Stomach (tissue), 9 donors: ENCODE data around the gene ETV5. TPM values are rescaled to one million over a fixed set of nuclear protein-coding genes. Genes with fewer than 3 reads are reported as not detected.

ENCODE experiments used
- DNase-seq, 2 donors: peaks; one replicate each; pipeline versions ENCODE4 v3.0.0 to v3.0.0-alpha.2; 2013 to 2019
- H3K27ac ChIP-seq, 5 donors: fragments of 200-600 bp in 4 of 5; sonication (generic) in 4 of 5; one replicate each; pipeline ENCODE4 v1.5.1; 2013 to 2019; ENCODE audit warnings: mild to moderate bottlenecking in 1 of 5, moderate library complexity in 1 of 5
- H3K27me3 ChIP-seq, 3 donors: fragments of 200-600 bp; sonication (generic); one replicate each; pipeline ENCODE4 v1.5.1; 2017 to 2019; ENCODE audit warnings: mixed run types in 1 of 3
- H3K36me3 ChIP-seq, 4 donors: fragments of 200-600 bp; sonication (generic); 1 replicate in 3 of 4; 2 replicates in 1 of 4; pipeline ENCODE4 v1.5.1; 2016 to 2019
- H3K4me1 ChIP-seq, 4 donors: fragments of 200-600 bp; sonication (generic); one replicate each; pipeline ENCODE4 v1.5.1; 2016 to 2019
- H3K4me3 ChIP-seq, 4 donors: fragments of 200-600 bp; sonication (generic) in 3 of 4; one replicate each; pipeline ENCODE4 v1.5.1; 2016 to 2019; ENCODE audit warnings: mild to moderate bottlenecking in 1 of 4
- H3K9me3 ChIP-seq, 4 donors: fragments of 200-600 bp; sonication (generic); one replicate each; pipeline ENCODE4 v1.5.1; 2016 to 2019
- EP300 ChIP-seq: sonication (generic); formaldehyde crosslinking; IDR thresholded peaks from one replicate; pipeline ENCODE4 v1.6.1; 2017; ENCODE audit warnings: antibody characterized with exemption
- POLR2A ChIP-seq, 4 donors: fragments of 450-650 bp; IDR thresholded peaks; one replicate each; pipeline ENCODE4 v1.6.1; 2016; ENCODE audit warnings: antibody characterized with exemption in 4 of 4, control low read depth in 2 of 4, mild to moderate bottlenecking in 1 of 4, moderate library complexity in 1 of 4
- POLR2AphosphoS5 ChIP-seq, 3 donors: sonication (generic); formaldehyde crosslinking; IDR thresholded peaks; one replicate each; pipeline ENCODE4 v1.6.1; 2016; ENCODE audit warnings: antibody characterized with exemption in 3 of 3
- WGBS, 5 donors: extraction: QIAGEN DNeasy Blood & Tissue Kit in 3 of 5; methylation state at CpG; one replicate each; pipeline versions ENCODE4 v1.1.5 to v1.1.7; 2013 to 2018; 5-methylcytosine and 5-hydroxymethylcytosine counted together
- intact Hi-C: fragments of 100-400 bp; cut with DNase I; formaldehyde crosslinking; loops from one replicate; pipeline ENCODE4 v1.15.1; 2023; ENCODE audit warnings: low total_unique reads
- polyA plus RNA-seq, 3 donors: library from polyadenylated mRNA; stranded (reverse); fragments of 200-250 nt; gene quantifications; one replicate each; pipeline ENCODE4 v1.2.3, GENCODE V29; 2013
- total RNA-seq, 5 donors: library from RNA; depleted of rRNA; stranded (reverse); fragments of >200 nt; gene quantifications; one replicate each; pipeline versions ENCODE4 v1.1.0 to v1.2.3, GENCODE V29; 2014 to 2016
- TF ChIP-seq, protein P1 (sequence below), 7 experiments: fragments of 450-650 bp in 4 of 7; fragments of 200-600 bp in 3 of 7; sonication (generic) in 3 of 7; IDR thresholded peaks; one replicate each; pipeline ENCODE4 v1.5.1; 2016 to 2019; ENCODE audit warnings: antibody characterized with exemption in 7 of 7, control low read depth in 2 of 7, mild to moderate bottlenecking in 1 of 7
- donor health status: healthy with polysubstance abuse.
- donor health status: Bipolar disorder and iron deficiency.
- donor health status: healthy.

ETV5 gene
- total and polyA plus RNA-seq, 8 donors = 2.9 to 343 (median 17.7) TPM

DNA sequence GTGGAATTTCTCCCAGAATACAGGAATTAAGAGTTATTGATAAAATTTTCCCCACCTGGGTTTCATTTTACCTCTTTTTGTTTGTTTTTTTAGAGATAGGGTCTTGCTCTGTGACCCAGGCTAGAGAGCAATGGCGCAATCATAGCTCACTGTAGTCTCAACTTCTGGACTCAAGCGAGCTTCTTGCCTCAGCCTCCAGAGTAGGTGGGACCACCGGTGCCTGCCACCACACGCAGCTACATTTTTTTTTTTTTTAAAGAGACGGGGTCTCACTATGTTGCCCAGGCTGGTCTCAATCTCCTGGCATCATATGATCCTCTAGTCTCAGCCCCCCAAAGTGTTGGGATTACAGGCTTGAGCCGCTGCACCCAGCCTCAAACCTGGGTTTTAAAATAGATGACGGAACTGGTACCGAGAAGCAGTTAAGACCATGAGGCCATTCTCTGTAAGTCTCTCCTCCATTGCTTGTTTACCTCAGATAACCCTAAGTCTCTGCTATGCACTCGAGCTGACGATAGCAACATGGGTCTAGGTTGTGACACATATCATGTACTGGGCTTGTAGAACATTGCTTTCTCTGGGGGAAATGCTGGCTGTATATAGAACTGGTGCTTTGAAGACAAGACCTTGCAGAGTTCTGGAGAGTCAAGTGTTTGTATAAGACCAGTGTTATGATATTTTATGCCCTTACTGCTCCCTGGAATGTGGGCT is 16.4 kb downstream of the ETV5 start:
- no peak for DNase-seq
- intact Hi-C loops = no loop called here
- H3K9me3 ChIP-seq = no peaks in the 10 kb centered on the region
- H3K27me3 ChIP-seq = peaks cover 0 to 29% (median 0%) of the 10 kb centered on the region in 3 donors
- 61 to 74% (median 65%) methylated on average over 10 of the region's 10 CpGs for WGBS, 5 donors
- peaks cover 9 to 30% (median 20%) of the 10 kb centered on the region in 4 donors for H3K4me1 ChIP-seq
- no peak overlapping the region for H3K4me3 ChIP-seq
- H3K27ac ChIP-seq = peak overlapping the region in 1 of 5 donors; percentile 31
- no peaks in the 10 kb centered on the region for H3K36me3 ChIP-seq
- TF ChIP-seq POLR2AphosphoS5 (IDR thresholded peaks at IDR 0.05) = no peak
- no peak for TF ChIP-seq EP300
- no peak for TF ChIP-seq POLR2A (IDR thresholded peaks at IDR 0.05)
- TF ChIP-seq, protein P1, sequence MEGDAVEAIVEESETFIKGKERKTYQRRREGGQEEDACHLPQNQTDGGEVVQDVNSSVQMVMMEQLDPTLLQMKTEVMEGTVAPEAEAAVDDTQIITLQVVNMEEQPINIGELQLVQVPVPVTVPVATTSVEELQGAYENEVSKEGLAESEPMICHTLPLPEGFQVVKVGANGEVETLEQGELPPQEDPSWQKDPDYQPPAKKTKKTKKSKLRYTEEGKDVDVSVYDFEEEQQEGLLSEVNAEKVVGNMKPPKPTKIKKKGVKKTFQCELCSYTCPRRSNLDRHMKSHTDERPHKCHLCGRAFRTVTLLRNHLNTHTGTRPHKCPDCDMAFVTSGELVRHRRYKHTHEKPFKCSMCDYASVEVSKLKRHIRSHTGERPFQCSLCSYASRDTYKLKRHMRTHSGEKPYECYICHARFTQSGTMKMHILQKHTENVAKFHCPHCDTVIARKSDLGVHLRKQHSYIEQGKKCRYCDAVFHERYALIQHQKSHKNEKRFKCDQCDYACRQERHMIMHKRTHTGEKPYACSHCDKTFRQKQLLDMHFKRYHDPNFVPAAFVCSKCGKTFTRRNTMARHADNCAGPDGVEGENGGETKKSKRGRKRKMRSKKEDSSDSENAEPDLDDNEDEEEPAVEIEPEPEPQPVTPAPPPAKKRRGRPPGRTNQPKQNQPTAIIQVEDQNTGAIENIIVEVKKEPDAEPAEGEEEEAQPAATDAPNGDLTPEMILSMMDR (IDR thresholded peaks at IDR 0.05) = no peak

DNA sequence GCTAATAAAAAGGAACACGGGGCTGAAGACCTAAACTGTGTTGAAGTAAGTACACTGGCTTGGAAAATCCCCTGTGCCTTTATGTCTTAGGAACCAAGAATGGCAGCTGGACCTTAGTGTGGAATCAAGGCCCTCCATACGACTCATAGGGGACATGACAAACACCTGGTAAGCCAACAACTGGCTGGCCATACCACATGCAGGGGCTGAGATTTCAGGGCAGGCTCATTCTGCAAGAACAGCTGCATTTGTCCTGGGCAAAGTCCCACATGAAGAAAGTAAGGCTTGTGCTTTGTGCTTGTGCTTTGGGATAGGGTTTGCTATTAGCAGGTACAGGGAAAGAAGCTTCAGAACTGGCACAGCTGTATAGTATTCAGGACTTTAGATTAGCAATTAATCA is 18.0 kb downstream of the ETV5 start:
- intact Hi-C loops = no loop called here
- Histone ChIP-seq H3K9me3 (no peaks in the 10 kb centered on the region), H3K4me1 (peaks cover 0 to 14% (median 8%) of the 10 kb centered on the region in 4 donors), H3K27me3 (peaks cover 0 to 15% (median 0%) of the 10 kb centered on the region in 3 donors), H3K27ac (no peak overlapping the region), H3K4me3 (no peak overlapping the region), H3K36me3 (no peaks in the 10 kb centered on the region)
- 73 to 82% (median 76%) methylated on average over 2 of the region's 2 CpGs for WGBS, 5 donors
- no peak for DNase-seq
- TF ChIP-seq POLR2A (IDR thresholded peaks at IDR 0.05) = no peak

DNA sequence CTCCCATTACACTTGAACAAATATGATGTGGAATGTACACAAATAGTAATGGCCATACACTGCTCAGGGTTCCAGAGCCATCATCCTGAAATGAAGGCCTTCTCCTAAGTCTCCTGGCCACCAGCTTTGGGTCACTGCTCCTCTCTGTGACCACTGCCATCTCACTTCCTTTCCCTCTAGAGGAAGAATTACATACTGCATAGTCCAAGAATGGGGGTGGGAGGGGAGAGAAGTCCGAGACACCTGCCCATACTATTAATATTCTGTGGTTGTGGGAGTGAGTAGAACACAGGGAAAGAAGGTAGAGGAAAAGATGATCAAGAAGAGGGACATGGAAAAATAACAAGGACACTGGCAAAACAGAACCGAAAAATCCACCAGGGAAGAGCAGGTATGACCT is 20.6 kb downstream of the ETV5 start:
- Histone ChIP-seq H3K27ac (no peak overlapping the region), H3K27me3 (no peaks in the 10 kb centered on the region), H3K36me3 (no peaks in the 10 kb centered on the region), H3K9me3 (no peaks in the 10 kb centered on the region), H3K4me1 (peaks cover 0 to 4% (median under 1%) of the 10 kb centered on the region in 4 donors), H3K4me3 (no peak overlapping the region)
- no peak for DNase-seq
- intact Hi-C loops = no loop called here
- TF ChIP-seq POLR2A (IDR thresholded peaks at IDR 0.05) (no peak), EP300 (no peak), POLR2AphosphoS5 (IDR thresholded peaks at IDR 0.05) (no peak)
- TF ChIP-seq, protein P1 (IDR thresholded peaks at IDR 0.05) = no peak
- WGBS, 5 donors = 78 to 89% (median 86%) methylated on average over 2 of the region's 2 CpGs

DNA sequence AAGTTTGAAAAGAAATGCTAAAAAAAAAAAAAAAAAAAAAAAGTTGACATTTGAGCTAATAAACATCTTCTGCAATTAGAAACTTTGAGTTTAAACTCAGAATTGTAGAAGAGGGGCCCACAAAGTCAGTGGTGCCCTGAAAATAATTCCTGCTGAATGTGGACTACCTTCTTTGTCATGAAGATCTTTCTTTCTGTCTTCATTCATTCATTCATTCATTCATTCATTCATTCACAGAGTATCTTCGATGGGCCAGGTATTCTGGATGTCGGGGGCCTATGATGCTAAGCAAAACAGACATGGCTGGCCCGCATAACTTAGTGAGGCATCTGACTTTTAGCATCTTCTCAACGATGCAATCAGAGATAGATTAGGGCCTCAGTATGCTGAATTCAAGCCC is 24.6 kb downstream of the ETV5 start:
- H3K4me3 ChIP-seq = no peak overlapping the region
- no peak for DNase-seq
- no peaks in the 10 kb centered on the region for H3K9me3 ChIP-seq
- no peaks in the 10 kb centered on the region for H3K27me3 ChIP-seq
- H3K4me1 ChIP-seq = peaks cover 0 to 6% (median 0%) of the 10 kb centered on the region in 4 donors
- intact Hi-C loops = no loop called here
- 76 to 87% (median 78%) methylated on average over 4 of the region's 4 CpGs for WGBS, 5 donors
- TF ChIP-seq EP300 = no peak
- no peak for TF ChIP-seq POLR2AphosphoS5 (IDR thresholded peaks at IDR 0.05)
- TF ChIP-seq, protein P1 (IDR thresholded peaks at IDR 0.05) = no peak
- TF ChIP-seq POLR2A (IDR thresholded peaks at IDR 0.05) = no peak
- peaks cover 4 to 13% (median 8%) of the 10 kb centered on the region in 4 donors for H3K36me3 ChIP-seq
- no peak overlapping the region for H3K27ac ChIP-seq

DNA sequence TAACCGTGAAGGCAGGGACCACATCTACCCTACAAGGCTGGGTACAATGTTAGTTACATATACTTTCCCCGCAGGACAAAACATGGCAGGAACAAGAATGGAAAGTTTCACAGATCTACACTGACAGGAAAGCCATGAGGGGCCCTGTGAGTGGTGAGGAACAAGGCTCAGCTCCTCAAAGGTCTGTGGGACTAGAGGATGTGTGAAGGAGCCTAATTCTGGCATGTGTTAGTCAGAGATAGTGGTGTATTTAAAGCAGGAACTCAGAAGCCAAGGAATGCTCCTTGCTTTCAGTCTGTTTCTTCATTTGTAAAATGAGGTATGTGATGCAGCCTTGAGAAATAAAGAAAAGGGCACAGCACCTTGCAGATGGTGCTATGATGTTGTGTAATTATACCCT is 25.1 kb downstream of the ETV5 start:
- H3K27me3 ChIP-seq = no peaks in the 10 kb centered on the region
- H3K4me1 ChIP-seq = peaks cover 0 to 6% (median 0%) of the 10 kb centered on the region in 4 donors
- peaks cover 5 to 18% (median 11%) of the 10 kb centered on the region in 4 donors for H3K36me3 ChIP-seq
- H3K4me3 ChIP-seq = no peak overlapping the region
- TF ChIP-seq EP300 = no peak
- no peak for TF ChIP-seq POLR2A (IDR thresholded peaks at IDR 0.05)
- TF ChIP-seq POLR2AphosphoS5 (IDR thresholded peaks at IDR 0.05) = no peak
- TF ChIP-seq, protein P1 (IDR thresholded peaks at IDR 0.05) = no peak
- 78 to 94% (median 87%) methylated on average over 2 of the region's 2 CpGs for WGBS, 5 donors
- intact Hi-C loops = no loop called here
- DNase-seq = no peak
- no peaks in the 10 kb centered on the region for H3K9me3 ChIP-seq
- H3K27ac ChIP-seq = no peak overlapping the region
